H1 (cell line): ENCODE measurements around the gene GHRHR. TPM values are rescaled to one million over a fixed set of nuclear protein-coding genes. Genes with fewer than 3 reads are reported as not detected.

Experiments
- CTCF ChIA-PET: fragments of 300-600 bp; sonication (Branson Sonifier 250); formaldehyde crosslinking; loops from one replicate; lab custom pipeline; 2021; ENCODE audit not compliant: partially characterized antibody; lab: Charles Lee
- POLR2A ChIA-PET: fragments of 300-600 bp; sonication (Branson Sonifier 250); formaldehyde crosslinking; loops from one replicate; lab custom pipeline; 2021; ENCODE audit warnings: inconsistent platforms; ENCODE audit not compliant: partially characterized antibody; lab: Charles Lee
- DNase-seq, 2 experiments: peaks; one replicate each; pipeline versions ENCODE4 v3.0.0 to v3.0.0-alpha.2; 2010 to 2022; ENCODE audit warnings: low spot score in 2 of 2, low read depth in 1 of 2, mixed read lengths in 1 of 2
- FAIRE-seq: peaks from 2 replicates; lab custom pipeline; 2011; peaks lifted over from hg19 to GRCh38; lab: Jason Lieb, UNC
- H2AFZ ChIP-seq: 2 replicates; pipeline ENCODE4 v1.8.1; 2012; ENCODE audit warnings: low read length, inconsistent platforms
- H2AK5ac ChIP-seq: 2 replicates; pipeline ENCODE4 v1.6.1; 2013; ENCODE audit warnings: low read depth, low read length
- H2BK120ac ChIP-seq: replicated peaks from 2 replicates; pipeline ENCODE3; 2013; ENCODE audit warnings: low read depth, low read length, inconsistent platforms
- H2BK12ac ChIP-seq: 2 replicates; pipeline ENCODE4 v1.6.1; 2013; ENCODE audit warnings: low read depth, low read length
- H2BK15ac ChIP-seq: 2 replicates; pipeline ENCODE4 v1.6.1; 2013; ENCODE audit warnings: low read length
- H2BK20ac ChIP-seq: 2 replicates; pipeline ENCODE4 v1.6.1; 2013; ENCODE audit warnings: low read length
- H2BK5ac ChIP-seq: 2 replicates; pipeline ENCODE4 v1.6.1; 2013; ENCODE audit warnings: low read depth, low read length
- H3K14ac ChIP-seq: 2 replicates; pipeline ENCODE4 v1.6.1; 2013; ENCODE audit warnings: inconsistent platforms; ENCODE audit not compliant: insufficient read length
- H3K18ac ChIP-seq: 2 replicates; pipeline ENCODE4 v1.6.1; 2013; ENCODE audit warnings: low read length; ENCODE audit errors: extremely low read depth
- H3K23ac ChIP-seq: 2 replicates; pipeline ENCODE4 v1.6.1; 2013; ENCODE audit warnings: inconsistent platforms; ENCODE audit not compliant: insufficient read length
- H3K23me2 ChIP-seq: 2 replicates; pipeline ENCODE4 v1.6.1; 2013; ENCODE audit warnings: low read depth, low read length
- H3K27ac ChIP-seq: 2 replicates; pipeline ENCODE4 v1.6.1; 2011; ENCODE audit warnings: low read depth, low read length, inconsistent platforms
- H3K27me3 ChIP-seq, 4 experiments: replicated peaks in 1 of 4; 1 replicate in 1 of 4; 2 replicates in 3 of 4; pipeline versions ENCODE4 v1.6.1 to v1.8.1; 2011 to 2013; ENCODE audit warnings: low read length in 3 of 4, mild to moderate bottlenecking in 3 of 4, inconsistent platforms in 2 of 4, mixed read lengths in 2 of 4, moderate library complexity in 1 of 4; ENCODE audit not compliant: control insufficient read depth in 3 of 4, insufficient read depth in 3 of 4; ENCODE audit errors: extremely low read depth in 1 of 4
- H3K36me3 ChIP-seq, 4 experiments: 2 replicates each; pipeline versions ENCODE4 v1.6.1 to v1.8.1; 2011 to 2013; ENCODE audit warnings: mild to moderate bottlenecking in 4 of 4, low read length in 3 of 4, moderate library complexity in 2 of 4, control low read depth in 1 of 4, inconsistent platforms in 1 of 4; ENCODE audit not compliant: insufficient read depth in 4 of 4, control insufficient read depth in 2 of 4
- H3K4ac ChIP-seq: replicated peaks from 2 replicates; pipeline ENCODE3; 2013; ENCODE audit warnings: low read length, low read depth, mixed read lengths, inconsistent platforms; ENCODE audit not compliant: insufficient read length
- H3K4me1 ChIP-seq, 4 experiments: replicated peaks in 1 of 4; 1 replicate in 1 of 4; 2 replicates in 3 of 4; pipeline versions ENCODE4 v1.6.1 to v1.8.1; 2011 to 2013; ENCODE audit warnings: low read length in 3 of 4, inconsistent platforms in 2 of 4, mixed read lengths in 1 of 4; ENCODE audit not compliant: insufficient read depth in 4 of 4, control insufficient read depth in 3 of 4
- H3K4me2 ChIP-seq, 2 experiments: 2 replicates each; pipeline versions ENCODE4 v1.6.1 to v1.8.1; 2011 to 2013; ENCODE audit warnings: low read depth in 2 of 2, low read length in 2 of 2, control low read depth in 1 of 2, inconsistent platforms in 1 of 2, mild to moderate bottlenecking in 1 of 2; ENCODE audit not compliant: insufficient read depth in 1 of 2
- H3K4me3 ChIP-seq, 4 experiments: fragments of 200-600, 300-600 bp in 1 of 4; sonication (generic), shearing (Covaris generic), sonication (Bioruptor Twin) in 1 of 4; 2 replicates each; pipeline versions ENCODE4 v1.5.1 to v1.8.1; 2011 to 2016; ENCODE audit warnings: low read length in 4 of 4, low read depth in 3 of 4, control low read depth in 2 of 4, inconsistent platforms in 2 of 4, mild to moderate bottlenecking in 2 of 4, mixed read lengths in 1 of 4, moderate library complexity in 1 of 4; ENCODE audit not compliant: insufficient read depth in 2 of 4; ENCODE audit errors: extremely low read depth in 1 of 4
- H3K56ac ChIP-seq: replicated peaks from 2 replicates; pipeline ENCODE3; 2013; ENCODE audit warnings: low read depth, mild to moderate bottlenecking, mixed read lengths, low read length, inconsistent platforms; ENCODE audit not compliant: insufficient read length
- H3K79me1 ChIP-seq: 2 replicates; pipeline ENCODE4 v1.6.1; 2013; ENCODE audit warnings: low read depth, low read length, control low read depth
- H3K79me2 ChIP-seq, 2 experiments: 2 replicates each; pipeline versions ENCODE4 v1.6.1 to v1.8.1; 2012 to 2013; ENCODE audit warnings: low read length in 2 of 2, mild to moderate bottlenecking in 2 of 2, inconsistent platforms in 1 of 2; ENCODE audit not compliant: insufficient read depth in 2 of 2, control insufficient read depth in 1 of 2
- H3K9ac ChIP-seq, 4 experiments: replicated peaks in 1 of 4; 1 replicate in 1 of 4; 2 replicates in 3 of 4; pipeline versions ENCODE4 v1.6.1 to v1.8.1; 2011 to 2013; ENCODE audit warnings: low read depth in 3 of 4, low read length in 3 of 4, control low read depth in 2 of 4, mild to moderate bottlenecking in 2 of 4, moderate library complexity in 2 of 4, inconsistent platforms in 1 of 4; ENCODE audit errors: extremely low read depth in 1 of 4
- H3K9me3 ChIP-seq, 2 experiments: 2 replicates each; pipeline versions ENCODE4 v1.6.1 to v1.8.1; 2012 to 2013; ENCODE audit warnings: mild to moderate bottlenecking in 2 of 2, moderate library complexity in 2 of 2, control low read depth in 1 of 2, inconsistent platforms in 1 of 2, low read depth in 1 of 2, low read length in 1 of 2, mixed read lengths in 1 of 2; ENCODE audit not compliant: insufficient read depth in 2 of 2
- H4K20me1 ChIP-seq, 2 experiments: replicated peaks in 1 of 2; 2 replicates each; pipeline versions ENCODE3 to v1.8.1; 2011 to 2013; ENCODE audit warnings: inconsistent platforms in 2 of 2, low read length in 2 of 2, mild to moderate bottlenecking in 1 of 2; ENCODE audit not compliant: insufficient read depth in 2 of 2, control insufficient read depth in 1 of 2
- H4K5ac ChIP-seq: 2 replicates; pipeline ENCODE4 v1.6.1; 2013; ENCODE audit warnings: low read length, low read depth, mixed read lengths, inconsistent platforms; ENCODE audit not compliant: insufficient read length
- H4K8ac ChIP-seq: 2 replicates; pipeline ENCODE4 v1.8.0; 2013; ENCODE audit warnings: mild to moderate bottlenecking, moderate library complexity, low read length, inconsistent platforms; ENCODE audit not compliant: insufficient read depth; ENCODE audit errors: extremely low read depth
- H4K91ac ChIP-seq: replicated peaks from 2 replicates; pipeline ENCODE3; 2013; ENCODE audit warnings: low read length, mixed read lengths, inconsistent platforms; ENCODE audit not compliant: insufficient read length
- ATF2 ChIP-seq: IDR thresholded peaks from 2 replicates; pipeline ENCODE4 v1.6.1; 2012; ENCODE audit warnings: low read length, inconsistent platforms
- CBX8 ChIP-seq: fragments of 300-800, 300-1000 bp; sonication (generic); IDR thresholded peaks from 2 replicates; pipeline ENCODE4 v1.7.1; 2016; ENCODE audit warnings: low read depth, low read length, borderline replicate concordance
- CREB1 ChIP-seq: IDR thresholded peaks from 2 replicates; pipeline ENCODE4 v1.6.1; 2012; ENCODE audit warnings: inconsistent platforms
- CTBP2 ChIP-seq: IDR thresholded peaks from 2 replicates; pipeline ENCODE4 v1.7.0; 2011; ENCODE audit warnings: borderline replicate concordance, mild to moderate bottlenecking, moderate library complexity, mixed read lengths, low read length; ENCODE audit not compliant: insufficient read depth, insufficient read length
- FOSL1 ChIP-seq: IDR thresholded peaks from 2 replicates; pipeline ENCODE4 v1.6.1; 2011; ENCODE audit warnings: mild to moderate bottlenecking, low read depth, low read length, moderate library complexity; ENCODE audit not compliant: insufficient read depth
- GABPA ChIP-seq: IDR thresholded peaks from 2 replicates; pipeline ENCODE4 v1.6.1; 2011; ENCODE audit warnings: mild to moderate bottlenecking, low read length, moderate library complexity, borderline replicate concordance; ENCODE audit not compliant: insufficient read depth
- HDAC2 ChIP-seq, 2 experiments: fragments of 300-600 bp in 1 of 2; sonication (generic) in 1 of 2; IDR thresholded peaks; 2 replicates each; pipeline ENCODE4 v1.6.1; 2011 to 2012; ENCODE audit warnings: low read depth in 2 of 2, low read length in 2 of 2, mild to moderate bottlenecking in 2 of 2, moderate library complexity in 2 of 2, borderline replicate concordance in 1 of 2, inconsistent platforms in 1 of 2
- JUN ChIP-seq: IDR thresholded peaks from 2 replicates; pipeline ENCODE4 v1.6.1; 2011; ENCODE audit warnings: low read depth, mild to moderate bottlenecking, improper control_type of control experiment, low read length
- JUND ChIP-seq: IDR thresholded peaks from 2 replicates; pipeline ENCODE4 v1.6.1; 2011; ENCODE audit warnings: mild to moderate bottlenecking, improper control_type of control experiment, low read length
- PHF8 ChIP-seq: fragments of 200-600 bp; sonication (generic); conservative IDR thresholded peaks from 2 replicates; pipeline ENCODE4 v1.7.1; 2012; ENCODE audit warnings: low read depth, mild to moderate bottlenecking, inconsistent platforms, low read length, moderate library complexity
- TAF1 ChIP-seq: IDR thresholded peaks from 2 replicates; pipeline ENCODE4 v1.6.1; 2011; ENCODE audit warnings: mild to moderate bottlenecking, low read depth, low read length
- TAF7 ChIP-seq: optimal IDR thresholded peaks from 2 replicates; pipeline ENCODE3; 2011; ENCODE audit warnings: low read depth, mild to moderate bottlenecking, inconsistent platforms, low read length, moderate library complexity, borderline replicate concordance
- WGBS, 2 experiments: shearing (Covaris generic) in 1 of 2; methylation state at CpG; one replicate each; pipeline versions ENCODE4 v1.1.6 to v1.1.7; 2013 to 2015; ENCODE audit warnings: low lambda C conversion rate in 2 of 2, mixed read lengths in 2 of 2, inconsistent platforms in 1 of 2, low coverage in 1 of 2, missing lambda C conversion rate in 1 of 2; ENCODE audit not compliant: insufficient replicate concordance in 2 of 2, insufficient coverage in 1 of 2, insufficient read length in 1 of 2; ENCODE audit errors: extremely low coverage in 1 of 2, missing lambda C conversion rate in 1 of 2; 5-methylcytosine and 5-hydroxymethylcytosine counted together
- polyA plus RNA-seq, 7 experiments: library from polyadenylated mRNA; depleted of rRNA in 3 of 7; stranded (reverse) in 5 of 7; unstranded in 2 of 7; fragments of >200 nt in 5 of 7; fragments of 200-250 nt in 2 of 7; gene quantifications; 1 replicate in 5 of 7; 2 replicates in 1 of 7; 4 replicates in 1 of 7; pipeline versions ENCODE4 v1.2.1 to v1.2.3, GENCODE V29; 2011 to 2013; ENCODE audit warnings: missing spikeins in 2 of 7, mixed read lengths in 2 of 7
- total RNA-seq: library from RNA; stranded (reverse); fragmentation: NEBNext Ultra II Directional; extraction: Animal tissue kit (Norgen Biotek cat#: 25700); gene quantifications from 2 replicates; pipeline ENCODE4 v1.2.1, GENCODE V29; 2021

Gene GHRHR
- total and polyA plus RNA-seq, 2 of the 8 experiments (the other 6 are each of a cell fraction or from before 2014, with no cell fraction given) = 0.60 to 6.5 TPM

GRCh38 chr7:30998180-30998579 is 34.4 kb downstream of the GHRHR start:
- H3K79me2 ChIP-seq = no peaks in the 10 kb centered on the region
- H3K56ac ChIP-seq = no peak overlapping the region
- no peaks in the 10 kb centered on the region for H3K79me1 ChIP-seq
- H3K4me3 ChIP-seq = no peak overlapping the region
- H2BK12ac ChIP-seq = no peak overlapping the region
- no peak overlapping the region for H3K18ac ChIP-seq
- no peak overlapping the region for H4K91ac ChIP-seq
- no peak overlapping the region for H2BK20ac ChIP-seq
- DNase-seq (no peak), FAIRE-seq (no peak)
- no peaks in the 10 kb centered on the region for H3K4me1 ChIP-seq
- H3K27me3 ChIP-seq = no peaks in the 10 kb centered on the region
- H2AK5ac ChIP-seq = 0 out of 2 replicates have a peak overlapping the region, but pooled peaks have one; percentile 65
- H2AFZ ChIP-seq = no peak overlapping the region
- no peak overlapping the region for H4K5ac ChIP-seq
- no peak overlapping the region for H3K23ac ChIP-seq
- WGBS, 2 experiments = 95% methylated on average over 10 of the region's 10 CpGs; no CpG with 5 or more reads in 1 of the 2 experiments
- H3K23me2 ChIP-seq = no peaks in the 10 kb centered on the region; the same call in 1 of the 2 replicates
- no peak overlapping the region for H3K27ac ChIP-seq
- POLR2A ChIA-PET = no interaction called here
- H3K9me3 ChIP-seq = peaks cover 2 to 9% of the 10 kb centered on the region in 2 experiments; a peak in 1 of 4 replicates
- no peak overlapping the region for H2BK5ac ChIP-seq
- H3K4me2 ChIP-seq = no peak overlapping the region
- H2BK120ac ChIP-seq = no peak overlapping the region
- no peak overlapping the region for H3K14ac ChIP-seq
- no peaks in the 10 kb centered on the region; a peak in 1 of 8 replicates for H3K36me3 ChIP-seq
- H2BK15ac ChIP-seq = no peak overlapping the region
- H3K9ac ChIP-seq = no peak overlapping the region
- H4K20me1 ChIP-seq = no peaks in the 10 kb centered on the region
- CTCF ChIA-PET = interaction anchor here (1.2 to 1.8 kb wide), 4 partner anchors 12 to 124 kb away, joined by 3 to 9 read pairs (median 6); no protein-coding TSS in a partner anchor
- no peak overlapping the region; the same call in 1 of the 2 replicates for H4K8ac ChIP-seq
- no peak overlapping the region for H3K4ac ChIP-seq
- TF ChIP-seq CBX8 (no peak), JUN (no peak), FOSL1 (no peak), HDAC2 (IDR thresholded peaks at IDR 0.05; ENCODE audit: borderline replicate concordance in 1 of 2, low read depth in 2 of 2, low read length in 2 of 2) (no peak), TAF7 (no peak), JUND (no peak), PHF8 (no peak), ATF2 (no peak), CREB1 (no peak), CTBP2 (no peak), GABPA (no peak), TAF1 (no peak)
